GM21825 (cell line): ENCODE results near the gene LGALS3BP.
"Not testable (repeated sequence)": the region's sequence is repeated elsewhere in the genome, so short reads cannot be mapped to it uniquely, and the experiment has no call there.

Experiments
- ATAC-seq: cut with Tn5 transposase; IDR thresholded peaks from one replicate; pipeline ENCODE4 v1.9.1; 2021; ENCODE audit warnings: mild to moderate bottlenecking, moderate library complexity; ENCODE audit not compliant: unreplicated experiment

Gene LGALS3BP

GRCh38 chr17:78946131-78946530 is 33.6 kb downstream of the LGALS3BP start:
- no peak for ATAC-seq

- ATAC-seq = not testable (repeated sequence)
These were observed 34.3 kb downstream of the LGALS3BP start for GRCh38 chr17:78945455-78945854.

- ATAC-seq = no peak
These were observed 34.8 kb downstream of the LGALS3BP start for GRCh38 chr17:78944956-78945355.

GRCh38 chr17:78944026-78944425 is 35.7 kb downstream of the LGALS3BP start:
- no peak for ATAC-seq

- no peak for ATAC-seq
These were observed 39.0 kb downstream of the LGALS3BP start for GRCh38 chr17:78940708-78941107.

GRCh38 chr17:78940258-78940657 is 39.5 kb downstream of the LGALS3BP start:
- ATAC-seq = no peak

GRCh38 chr17:78939615-78940014 is 40.1 kb downstream of the LGALS3BP start:
- ATAC-seq = no peak

- ATAC-seq = no peak
These were observed 42.2 kb downstream of the LGALS3BP start for GRCh38 chr17:78937561-78937960.

GRCh38 chr17:78935419-78936323 is 44.1 kb downstream of the LGALS3BP start:
- no peak for ATAC-seq

GRCh38 chr17:78934681-78935418 is 44.9 kb downstream of the LGALS3BP start:
- no peak for ATAC-seq

GRCh38 chr17:78933959-78934568 is 45.7 kb downstream of the LGALS3BP start:
- no peak for ATAC-seq

- no peak for ATAC-seq
These were observed 46.4 kb downstream of the LGALS3BP start for GRCh38 chr17:78933025-78933958.

- ATAC-seq = no peak
These were observed 49.6 kb downstream of the LGALS3BP start for GRCh38 chr17:78929908-78930775.

GRCh38 chr17:78925662-78926555 is 53.8 kb downstream of the LGALS3BP start:
- ATAC-seq = no peak

GRCh38 chr17:78925234-78925633 is 54.5 kb downstream of the LGALS3BP start, which contains the start of gene TIMP2:
TSS of gene TIMP2 (minus strand) at chr17:78925387. CDS start at chr17:78925088, 299 bp downstream.
- no peak for ATAC-seq

GRCh38 chr17:78924481-78925151 is 55.1 kb downstream of the LGALS3BP start:
- no peak for ATAC-seq

GRCh38 chr17:78923660-78924453 is 55.9 kb downstream of the LGALS3BP start:
- ATAC-seq = no peak
